ENCODE measurements around the gene SCAANT1. TPM values are rescaled to one million over a fixed set of nuclear protein-coding genes. Genes with fewer than 3 reads are reported as not detected.

The SCAANT1 gene
- total and polyA plus RNA-seq, 12 donors = 1.3 to 1.6 TPM; not detected in 10

DNA sequence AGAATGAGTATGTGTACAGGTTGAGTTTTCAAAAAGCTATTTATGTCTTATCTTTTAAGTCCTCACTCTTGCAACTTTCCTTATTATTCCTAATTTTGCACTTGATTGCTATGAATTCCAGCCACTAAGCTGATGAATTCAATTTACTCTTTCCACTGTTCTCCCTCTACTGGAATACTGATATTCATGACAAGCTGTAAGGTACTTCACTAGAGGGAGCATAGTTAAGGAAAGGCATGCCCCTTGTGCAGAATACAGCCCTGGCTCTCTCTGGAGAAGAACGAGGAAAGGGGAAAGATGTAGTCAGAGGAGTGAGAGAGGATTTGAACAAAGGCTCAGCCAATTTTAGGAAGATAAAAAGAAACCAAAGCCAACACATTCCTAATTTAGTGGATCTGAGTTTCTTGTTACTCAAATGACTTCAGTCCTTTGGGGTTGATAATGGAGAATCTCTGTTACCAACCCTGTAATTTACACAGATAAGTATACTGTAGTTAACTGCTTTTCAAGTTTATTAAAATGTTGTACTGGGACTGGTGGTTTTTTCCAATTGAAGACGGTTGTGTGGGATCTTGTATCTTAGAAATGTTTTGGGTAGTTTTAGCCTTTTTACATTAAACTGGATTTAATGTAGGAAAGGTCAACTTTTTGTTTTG is 4.0 kb downstream of the SCAANT1 start:
- Histone ChIP-seq H3K9me3 (replicated peaks in 1 of 3) (no peaks in the 10 kb centered on the region), H3K36me3 (replicated peaks in 1 of 2) (no peaks in the 10 kb centered on the region), H3K27ac (peak overlapping the region in 1 of 5 donors; percentile 6), H3K4me3 (no peak overlapping the region), H3K27me3 (no peaks in the 10 kb centered on the region), H3K4me1 (replicated peaks in 1 of 2) (peaks cover 2 to 24% of the 10 kb centered on the region in 2 donors)
- intact Hi-C loops (cut with DNase I) = loop anchor here in 1 of 2 donors (2.0 kb wide), 1 partner anchor 43 kb away; no protein-coding TSS in a partner anchor
- TF ChIP-seq, protein P1, sequence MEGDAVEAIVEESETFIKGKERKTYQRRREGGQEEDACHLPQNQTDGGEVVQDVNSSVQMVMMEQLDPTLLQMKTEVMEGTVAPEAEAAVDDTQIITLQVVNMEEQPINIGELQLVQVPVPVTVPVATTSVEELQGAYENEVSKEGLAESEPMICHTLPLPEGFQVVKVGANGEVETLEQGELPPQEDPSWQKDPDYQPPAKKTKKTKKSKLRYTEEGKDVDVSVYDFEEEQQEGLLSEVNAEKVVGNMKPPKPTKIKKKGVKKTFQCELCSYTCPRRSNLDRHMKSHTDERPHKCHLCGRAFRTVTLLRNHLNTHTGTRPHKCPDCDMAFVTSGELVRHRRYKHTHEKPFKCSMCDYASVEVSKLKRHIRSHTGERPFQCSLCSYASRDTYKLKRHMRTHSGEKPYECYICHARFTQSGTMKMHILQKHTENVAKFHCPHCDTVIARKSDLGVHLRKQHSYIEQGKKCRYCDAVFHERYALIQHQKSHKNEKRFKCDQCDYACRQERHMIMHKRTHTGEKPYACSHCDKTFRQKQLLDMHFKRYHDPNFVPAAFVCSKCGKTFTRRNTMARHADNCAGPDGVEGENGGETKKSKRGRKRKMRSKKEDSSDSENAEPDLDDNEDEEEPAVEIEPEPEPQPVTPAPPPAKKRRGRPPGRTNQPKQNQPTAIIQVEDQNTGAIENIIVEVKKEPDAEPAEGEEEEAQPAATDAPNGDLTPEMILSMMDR (IDR thresholded peaks at IDR 0.05) = peak in 5 of 6 experiments; percentile 13 to 31 (median 27)
- no peak for TF ChIP-seq POLR2A (IDR thresholded peaks at IDR 0.05)
- 38 to 50% (median 43%) methylated on average over 2 of the region's 2 CpGs for WGBS, 4 donors
- DNase-seq = no peak

DNA sequence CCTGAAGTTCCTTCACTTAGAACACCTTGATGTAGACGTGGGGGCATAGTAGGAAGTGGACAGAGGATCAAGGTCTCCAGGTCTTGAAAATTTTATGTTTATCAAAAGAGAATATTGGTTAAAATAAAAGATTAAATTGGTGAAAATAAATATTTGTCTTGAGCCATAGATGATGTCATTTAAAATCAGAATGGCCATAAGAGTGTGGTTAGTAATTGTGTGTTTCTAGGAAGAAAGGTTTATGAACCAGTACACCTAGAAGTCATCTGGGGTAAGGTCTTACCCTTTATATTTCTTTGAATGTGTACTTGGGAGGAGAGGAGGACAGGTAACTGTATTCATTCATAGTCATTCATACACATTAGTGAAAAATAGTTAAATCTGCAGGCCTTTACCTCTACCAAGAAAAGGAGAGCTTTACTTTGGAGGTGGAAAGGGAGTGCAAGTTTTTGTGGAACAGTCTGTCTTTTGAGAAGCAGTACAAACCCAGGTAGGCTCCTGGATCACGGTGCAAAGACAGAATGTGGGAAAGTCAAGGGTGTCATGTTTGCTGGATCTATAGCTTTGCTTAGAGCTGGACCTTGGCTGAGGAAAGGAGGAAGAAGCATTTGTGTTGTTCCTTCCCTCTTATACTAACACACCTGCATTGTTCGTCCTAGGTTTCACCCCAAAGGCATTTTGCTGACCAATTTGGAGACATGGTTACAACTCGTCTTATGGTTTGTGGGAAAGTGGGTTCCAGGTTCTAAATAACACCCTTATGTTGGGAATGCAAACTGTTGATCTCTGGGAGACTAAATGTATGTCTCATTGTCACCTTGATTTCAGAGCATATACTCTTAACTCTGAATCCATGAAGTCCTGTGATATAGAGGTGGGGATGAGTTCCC is 6.2 kb downstream of the SCAANT1 start:
- Histone ChIP-seq H3K27me3 (no peaks in the 10 kb centered on the region), H3K4me1 (replicated peaks in 1 of 2) (peaks cover 0 to 19% of the 10 kb centered on the region in 2 donors), H3K36me3 (replicated peaks in 1 of 2) (no peaks in the 10 kb centered on the region), H3K27ac (no peak overlapping the region), H3K4me3 (no peak overlapping the region), H3K9me3 (replicated peaks in 1 of 3) (no peaks in the 10 kb centered on the region)
- WGBS, 4 donors = 89 to 94% (median 89%) methylated on average over 4 of the region's 4 CpGs
- intact Hi-C loops (cut with DNase I) = no loop called here
- DNase-seq = no peak
- no peak for TF ChIP-seq POLR2A (IDR thresholded peaks at IDR 0.05)
- TF ChIP-seq, protein P1 (IDR thresholded peaks at IDR 0.05) = no peak

DNA sequence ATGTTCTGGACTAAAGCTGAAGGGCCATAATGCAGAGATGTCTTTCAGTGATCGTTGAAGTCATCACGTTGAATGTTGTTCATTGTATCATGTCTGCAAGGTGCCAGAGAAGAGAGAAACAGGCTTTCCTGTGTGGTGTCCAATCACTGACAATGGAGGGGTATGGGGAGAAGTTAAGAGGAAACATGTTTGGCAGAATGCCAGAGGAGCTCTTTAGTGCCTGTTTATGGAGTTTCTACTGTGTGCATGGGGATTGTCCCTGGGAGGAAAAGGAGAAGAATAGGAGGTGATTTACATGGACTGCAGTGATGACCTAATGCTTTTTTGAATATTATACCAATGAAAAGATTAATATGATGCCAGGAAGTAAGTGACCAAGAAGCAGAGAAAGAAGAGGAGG is 11.7 kb downstream of the SCAANT1 start:
- H3K4me3 ChIP-seq = no peak overlapping the region
- peaks cover 0 to 8% of the 10 kb centered on the region in 2 donors for H3K36me3 ChIP-seq (replicated peaks in 1 of 2)
- H3K27me3 ChIP-seq = no peaks in the 10 kb centered on the region
- H3K27ac ChIP-seq = no peak overlapping the region
- intact Hi-C loops (cut with DNase I) = no loop called here
- peaks cover 0 to 21% of the 10 kb centered on the region in 2 donors for H3K4me1 ChIP-seq (replicated peaks in 1 of 2)
- no peaks in the 10 kb centered on the region for H3K9me3 ChIP-seq (replicated peaks in 1 of 3)
- DNase-seq = no peak
- 63 to 82% (median 75%) methylated on average over 2 of the region's 2 CpGs for WGBS, 4 donors
- no peak for TF ChIP-seq POLR2A (IDR thresholded peaks at IDR 0.05)
- TF ChIP-seq, protein P1 (IDR thresholded peaks at IDR 0.05) = no peak

DNA sequence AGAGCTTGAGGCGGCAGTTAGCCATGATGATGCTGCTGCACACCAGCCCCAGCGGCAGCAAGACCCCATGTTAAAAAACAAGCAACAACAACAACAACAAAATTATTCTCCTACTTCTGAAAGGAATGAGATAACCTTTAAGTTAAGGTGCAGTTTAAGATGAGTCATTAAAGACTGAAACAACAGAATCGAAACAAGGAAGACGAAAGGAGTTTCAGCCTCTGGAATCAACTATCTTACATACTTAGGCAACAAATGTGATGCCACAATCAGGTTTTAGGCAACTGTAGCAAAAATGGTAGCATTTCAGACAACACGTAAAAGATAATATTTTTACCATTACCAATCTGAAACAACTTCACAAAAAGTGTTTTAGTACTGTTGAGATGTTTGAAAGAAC is 12.2 kb downstream of the SCAANT1 start:
- DNase-seq = no peak
- intact Hi-C loops (cut with DNase I) = no loop called here
- no peaks in the 10 kb centered on the region for H3K27me3 ChIP-seq
- WGBS, 4 donors = 86 to 92% (median 89%) methylated on average over 5 of the region's 5 CpGs
- no peak overlapping the region for H3K4me3 ChIP-seq
- H3K36me3 ChIP-seq (replicated peaks in 1 of 2) = peaks cover 0 to 8% of the 10 kb centered on the region in 2 donors
- peaks cover 0 to 25% of the 10 kb centered on the region in 2 donors for H3K4me1 ChIP-seq (replicated peaks in 1 of 2)
- TF ChIP-seq, protein P1 (IDR thresholded peaks at IDR 0.05) = no peak
- no peak for TF ChIP-seq POLR2A (IDR thresholded peaks at IDR 0.05)
- H3K27ac ChIP-seq = no peak overlapping the region
- H3K9me3 ChIP-seq (replicated peaks in 1 of 3) = no peaks in the 10 kb centered on the region
